ENCODE measurements around the gene TOR1AIP2.

DNA sequence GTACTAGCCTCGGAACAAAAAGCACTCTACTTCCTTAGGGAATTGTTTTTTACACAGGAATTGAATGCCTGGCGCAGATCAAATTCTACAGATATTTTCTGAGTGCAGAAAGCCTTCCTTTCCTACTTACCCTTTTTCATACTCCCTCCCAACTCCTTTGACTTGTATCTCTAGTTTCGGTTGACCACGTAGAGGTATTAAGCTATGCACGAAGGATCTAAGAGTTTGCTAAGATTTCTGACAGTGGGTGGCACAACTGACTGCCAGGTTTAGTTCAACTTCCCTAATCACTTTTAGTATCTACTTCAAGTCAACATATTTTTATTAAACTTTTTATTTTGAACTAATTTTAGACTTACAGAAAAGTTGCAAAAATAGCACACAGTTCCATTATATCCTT is 5.0 kb downstream of the TOR1AIP2 start:
- TF ChIP-seq CTCF (conservative IDR thresholded peaks at IDR 0.05; ENCODE audit: low read depth, low read length): no peak
- TF ChIP-seq EZH2 (IDR thresholded peaks at IDR 0.05; ENCODE audit: borderline replicate concordance, low read depth, low read length, poor library complexity, severe bottlenecking): no peak

Data from A673 (cell line).